Endodermal cell (in vitro differentiated cells): ENCODE data around the gene LARGE1. TPM values are rescaled to one million over a fixed set of nuclear protein-coding genes. Genes with fewer than 3 reads are reported as not detected.

ENCODE experiments used
- DNase-seq: peaks from one replicate; pipeline ENCODE4 v3.0.0-alpha.2; 2017
- H3K27ac ChIP-seq: 2 replicates; pipeline ENCODE4 v1.5.1; 2013; ENCODE audit warnings: mild to moderate bottlenecking, low read depth, low read length, moderate library complexity
- H3K27me3 ChIP-seq: 2 replicates; pipeline ENCODE4 v1.6.1; 2013; ENCODE audit warnings: mild to moderate bottlenecking, low read length, moderate library complexity; ENCODE audit not compliant: insufficient read depth, control insufficient read depth, poor library complexity, severe bottlenecking
- H3K36me3 ChIP-seq: 2 replicates; pipeline ENCODE4 v1.7.0; 2013; ENCODE audit warnings: mild to moderate bottlenecking, low read length, moderate library complexity; ENCODE audit not compliant: control insufficient read depth, insufficient read depth
- H3K4me1 ChIP-seq: one replicate; pipeline ENCODE4 v1.7.0; 2013; ENCODE audit warnings: low read length; ENCODE audit not compliant: control insufficient read depth, insufficient read depth
- H3K4me3 ChIP-seq: 2 replicates; pipeline ENCODE4 v1.5.1; 2013; ENCODE audit warnings: mild to moderate bottlenecking, low read length, moderate library complexity
- H3K9ac ChIP-seq: 2 replicates; pipeline ENCODE4 v1.6.1; 2013; ENCODE audit warnings: mild to moderate bottlenecking, low read length, moderate library complexity; ENCODE audit not compliant: poor library complexity, severe bottlenecking; ENCODE audit errors: extremely low read depth
- H3K9me3 ChIP-seq: 2 replicates; pipeline ENCODE4 v1.6.1; 2013; ENCODE audit warnings: mild to moderate bottlenecking, low read length, moderate library complexity; ENCODE audit not compliant: control insufficient read depth
- H3K27ac Mint-ChIP-seq: 2 replicates; pipeline ENCODE4 v1.8.0; 2020; ENCODE audit warnings: mixed read lengths
- H3K27me3 Mint-ChIP-seq: 2 replicates; pipeline ENCODE4 v1.8.0; 2021; ENCODE audit warnings: mild to moderate bottlenecking, mixed read lengths; ENCODE audit not compliant: insufficient read depth
- H3K36me3 Mint-ChIP-seq: 2 replicates; pipeline ENCODE4 v1.8.0; 2020; ENCODE audit warnings: low read depth, mixed read lengths
- H3K4me1 Mint-ChIP-seq: 2 replicates; pipeline ENCODE4 v1.8.0; 2020; ENCODE audit warnings: mixed read lengths
- H3K4me3 Mint-ChIP-seq: 2 replicates; pipeline ENCODE4 v1.8.0; 2020; ENCODE audit warnings: mild to moderate bottlenecking, moderate library complexity, mixed read lengths
- H3K9me3 Mint-ChIP-seq: 2 replicates; pipeline ENCODE4 v1.8.0; 2020; ENCODE audit warnings: mild to moderate bottlenecking, mixed read lengths
- CTCF ChIP-seq: fragments of 200-600 bp; sonication (generic); conservative IDR thresholded peaks from 2 replicates; pipeline ENCODE4 v1.5.0; 2021; ENCODE audit warnings: antibody characterized with exemption, mild to moderate bottlenecking
- WGBS, 2 experiments: methylation state at CpG; one replicate each; pipeline versions ENCODE4 v1.1.5 to v1.1.7; 2013; ENCODE audit warnings: missing lambda C conversion rate in 2 of 2, mixed read lengths in 1 of 2; ENCODE audit not compliant: insufficient coverage in 1 of 2, insufficient read length in 1 of 2; 5-methylcytosine and 5-hydroxymethylcytosine counted together
- total RNA-seq, 2 donors: library from RNA; stranded (reverse); fragmentation: NEBNext Ultra II Directional in 1 of 2; extraction: Animal tissue kit (Norgen Biotek cat#: 25700) in 1 of 2; gene quantifications; 2 replicates in 1 of 2; 3 replicates in 1 of 2; pipeline ENCODE4 v1.2.1, GENCODE V29; 2021

Gene LARGE1
- total RNA-seq, 2 donors from 2014 or later, result 17.5 to 24.3 TPM

DNA sequence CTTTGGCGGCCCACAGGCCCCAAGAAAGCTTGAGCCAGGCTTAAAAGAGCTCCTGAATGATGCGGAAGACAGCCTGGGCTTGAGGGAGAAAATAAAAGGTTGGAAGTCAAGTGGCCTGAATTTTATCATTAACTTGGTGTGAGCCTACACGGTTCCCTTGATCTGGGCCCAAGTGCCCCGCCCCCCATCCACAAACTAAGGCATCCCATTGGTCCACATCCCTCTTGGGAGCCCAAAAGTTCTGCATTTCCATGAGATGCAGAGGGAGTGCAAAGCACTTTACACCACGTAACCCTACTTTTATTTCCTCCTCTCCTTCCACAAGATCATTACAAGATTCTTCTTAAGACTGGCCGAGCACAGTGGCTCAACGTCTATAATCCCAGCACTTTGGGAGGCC is 22.2 kb downstream of the LARGE1 start:
- H3K4me1 Mint-ChIP-seq, result peaks cover 18% of the 10 kb centered on the region
- no peak overlapping the region for H3K4me3 Mint-ChIP-seq
- TF ChIP-seq CTCF, result no peak
- no peak overlapping the region for H3K9ac ChIP-seq
- no peaks in the 10 kb centered on the region for H3K27me3 ChIP-seq
- no peaks in the 10 kb centered on the region for H3K36me3 Mint-ChIP-seq
- 75 to 83% methylated on average over 6 to 7 of the region's 7 CpGs for WGBS, 2 experiments
- peaks cover 65% of the 10 kb centered on the region for H3K27me3 Mint-ChIP-seq
- H3K27ac ChIP-seq, result no peak overlapping the region
- no peak for DNase-seq
- no peak overlapping the region for H3K4me3 ChIP-seq
- peaks cover 3% of the 10 kb centered on the region for H3K4me1 ChIP-seq
- H3K9me3 Mint-ChIP-seq, result peaks cover 6% of the 10 kb centered on the region
- H3K9me3 ChIP-seq, result no peaks in the 10 kb centered on the region
- H3K27ac Mint-ChIP-seq, result peak overlapping the region; percentile 48
- H3K36me3 ChIP-seq, result no peaks in the 10 kb centered on the region

GRCh38 chr22:33897448-33897835 is 22.8 kb downstream of the LARGE1 start:
- 49 to 59% methylated on average over 3 to 8 of the region's 8 CpGs for WGBS, 2 experiments
- Mint-ChIP-seq H3K4me1 (peaks cover 18% of the 10 kb centered on the region), H3K36me3 (no peaks in the 10 kb centered on the region), H3K27ac (peak overlapping the region; percentile 59), H3K4me3 (no peak overlapping the region), H3K9me3 (peaks cover 6% of the 10 kb centered on the region), H3K27me3 (peaks cover 70% of the 10 kb centered on the region)
- TF ChIP-seq CTCF, result no peak
- Histone ChIP-seq H3K36me3 (no peaks in the 10 kb centered on the region), H3K27me3 (no peaks in the 10 kb centered on the region), H3K4me1 (peaks cover 3% of the 10 kb centered on the region), H3K4me3 (no peak overlapping the region), H3K9ac (no peak overlapping the region), H3K27ac (no peak overlapping the region), H3K9me3 (no peaks in the 10 kb centered on the region)
- DNase-seq, result peak; percentile 76

DNA sequence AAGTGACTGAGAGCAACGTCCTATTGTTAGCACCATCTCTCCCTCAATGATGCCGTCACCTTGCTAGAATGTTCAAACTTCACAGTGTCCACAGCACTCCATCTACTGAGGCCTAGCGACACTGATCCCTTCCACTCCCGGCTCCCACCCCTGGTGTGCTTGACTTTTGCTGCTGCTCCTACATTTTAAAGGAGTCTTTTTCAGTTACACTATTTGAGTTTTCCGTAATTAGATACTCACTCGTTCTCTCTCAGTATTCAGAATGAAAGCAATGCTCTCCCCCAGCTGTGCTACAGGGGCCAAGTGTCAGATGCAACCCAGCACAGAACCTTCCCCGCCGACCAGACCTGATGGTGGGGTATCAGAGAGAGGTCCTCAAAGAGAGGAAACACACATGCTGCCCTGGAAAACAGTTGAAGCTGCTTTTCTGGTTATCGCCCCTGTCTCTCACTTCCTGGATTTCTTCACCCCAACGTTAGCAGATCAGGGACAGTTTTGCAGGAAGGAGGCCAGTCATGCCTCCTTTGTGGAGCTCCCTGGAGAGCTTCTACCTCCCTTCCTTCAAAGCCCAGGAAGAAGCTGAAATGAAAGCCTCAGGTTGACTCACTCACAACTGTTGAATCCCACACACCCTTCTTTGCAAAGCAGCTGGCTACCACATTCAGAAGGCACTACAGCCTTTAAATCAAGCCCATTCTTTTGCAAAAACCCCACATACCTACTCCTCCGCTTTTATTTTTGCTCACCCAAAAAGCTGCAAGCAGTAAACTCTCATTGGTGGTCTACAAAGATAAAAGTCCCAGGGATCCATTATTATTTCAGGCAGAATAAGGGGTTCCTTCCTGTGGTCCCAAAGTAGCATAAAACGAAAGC is 23.5 kb downstream of the LARGE1 start:
- H3K36me3 ChIP-seq, result no peaks in the 10 kb centered on the region
- H3K4me3 Mint-ChIP-seq, result no peak overlapping the region
- H3K36me3 Mint-ChIP-seq, result no peaks in the 10 kb centered on the region
- H3K27ac ChIP-seq, result no peak overlapping the region
- peaks cover 6% of the 10 kb centered on the region for H3K9me3 Mint-ChIP-seq
- 65 to 69% methylated on average over 10 to 12 of the region's 12 CpGs for WGBS, 2 experiments
- peaks cover 70% of the 10 kb centered on the region for H3K27me3 Mint-ChIP-seq
- H3K4me1 ChIP-seq, result peaks cover 3% of the 10 kb centered on the region
- peak overlapping the region; percentile 59 for H3K27ac Mint-ChIP-seq
- no peak overlapping the region for H3K4me3 ChIP-seq
- no peak for DNase-seq
- H3K9ac ChIP-seq, result no peak overlapping the region
- peaks cover 18% of the 10 kb centered on the region for H3K4me1 Mint-ChIP-seq
- H3K9me3 ChIP-seq, result no peaks in the 10 kb centered on the region
- H3K27me3 ChIP-seq, result no peaks in the 10 kb centered on the region
- no peak for TF ChIP-seq CTCF
